Prostate gland (tissue), 2 donors: ENCODE measurements around the gene MYBPC3.

Source experiments
- POLR2A ChIP-seq: fragments of 450-650 bp; IDR thresholded peaks from one replicate; pipeline ENCODE4 v1.6.1; 2016; ENCODE audit warnings: antibody characterized with exemption, mild to moderate bottlenecking
- TF ChIP-seq, protein P1 (sequence below), 4 experiments: fragments of 200-600 bp in 2 of 4; fragments of 450-650 bp in 2 of 4; sonication (generic) in 2 of 4; IDR thresholded peaks; 1 replicate in 3 of 4; 2 replicates in 1 of 4; pipeline ENCODE4 v1.5.1; 2016 to 2019; ENCODE audit warnings: antibody characterized with exemption in 4 of 4, mild to moderate bottlenecking in 2 of 4, moderate library complexity in 2 of 4

- TF ChIP-seq, protein P1, sequence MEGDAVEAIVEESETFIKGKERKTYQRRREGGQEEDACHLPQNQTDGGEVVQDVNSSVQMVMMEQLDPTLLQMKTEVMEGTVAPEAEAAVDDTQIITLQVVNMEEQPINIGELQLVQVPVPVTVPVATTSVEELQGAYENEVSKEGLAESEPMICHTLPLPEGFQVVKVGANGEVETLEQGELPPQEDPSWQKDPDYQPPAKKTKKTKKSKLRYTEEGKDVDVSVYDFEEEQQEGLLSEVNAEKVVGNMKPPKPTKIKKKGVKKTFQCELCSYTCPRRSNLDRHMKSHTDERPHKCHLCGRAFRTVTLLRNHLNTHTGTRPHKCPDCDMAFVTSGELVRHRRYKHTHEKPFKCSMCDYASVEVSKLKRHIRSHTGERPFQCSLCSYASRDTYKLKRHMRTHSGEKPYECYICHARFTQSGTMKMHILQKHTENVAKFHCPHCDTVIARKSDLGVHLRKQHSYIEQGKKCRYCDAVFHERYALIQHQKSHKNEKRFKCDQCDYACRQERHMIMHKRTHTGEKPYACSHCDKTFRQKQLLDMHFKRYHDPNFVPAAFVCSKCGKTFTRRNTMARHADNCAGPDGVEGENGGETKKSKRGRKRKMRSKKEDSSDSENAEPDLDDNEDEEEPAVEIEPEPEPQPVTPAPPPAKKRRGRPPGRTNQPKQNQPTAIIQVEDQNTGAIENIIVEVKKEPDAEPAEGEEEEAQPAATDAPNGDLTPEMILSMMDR (IDR thresholded peaks at IDR 0.05) = no peak
- no peak for TF ChIP-seq POLR2A
Observed at GRCh38 chr11:47335733-47336132, 16.8 kb downstream of the MYBPC3 start.
